Dermis microvascular lymphatic vessel endothelial cell (primary cell): ENCODE results near the gene CEP85. TPM values are rescaled to one million over a fixed set of nuclear protein-coding genes. Genes with fewer than 3 reads are reported as not detected.

Source experiments
- DNase-seq, 2 donors: peaks; one replicate each; pipeline versions ENCODE4 v3.0.0 to v3.0.0-alpha.2; 2010; ENCODE audit warnings: low read depth in 2 of 2
- total RNA-seq: library from RNA; depleted of rRNA; stranded (reverse); fragments of >200 nt; gene quantifications from 2 replicates; pipeline ENCODE4 v1.2.1, GENCODE V29; 2014

The CEP85 gene
- 5.3 and 6.7 TPM in 2 replicates for total RNA-seq

- peak; percentile 95 to 99 for DNase-seq
Observed at GRCh38 chr1:26233903-26234643, at the start of gene CEP85. TSS of gene CEP85 (plus strand) at chr1:26234200. CDS start at chr1:26239784, 5,584 bp downstream.

- no peak for DNase-seq
Observed at GRCh38 chr1:26184883-26185282, 49.1 kb upstream of the CEP85 start.

- DNase-seq: no peak
Observed at GRCh38 chr1:26187882-26188281, 46.1 kb upstream of the CEP85 start.

- DNase-seq: no peak
Observed at GRCh38 chr1:26188477-26188876, 45.5 kb upstream of the CEP85 start.

GRCh38 chr1:26189331-26189730, 44.7 kb upstream of the CEP85 start:
- DNase-seq: no peak

GRCh38 chr1:26189751-26190275, 44.2 kb upstream of the CEP85 start:
- no peak for DNase-seq

- DNase-seq: peak in 1 of 2 donors; percentile 17
Observed at GRCh38 chr1:26190373-26190987, 43.5 kb upstream of the CEP85 start, which contains the start of gene CATSPER4. TSS of gene CATSPER4 (plus strand) at chr1:26190602. CDS start at chr1:26190628, 26 bp downstream.

GRCh38 chr1:26191739-26192138, 42.3 kb upstream of the CEP85 start:
- DNase-seq: no peak

- no peak for DNase-seq
Observed at GRCh38 chr1:26195805-26196204, 38.2 kb upstream of the CEP85 start.

GRCh38 chr1:26197301-26197700, 36.7 kb upstream of the CEP85 start:
- DNase-seq: no peak

- no peak for DNase-seq
Observed at GRCh38 chr1:26197813-26198212, 36.2 kb upstream of the CEP85 start.

- DNase-seq: no peak
Observed at GRCh38 chr1:26200413-26200812, 33.6 kb upstream of the CEP85 start.

- DNase-seq: no peak
Observed at GRCh38 chr1:26203642-26204318, 30.2 kb upstream of the CEP85 start.

- DNase-seq: no peak
Observed at GRCh38 chr1:26210147-26210870, 23.7 kb upstream of the CEP85 start.

- no peak for DNase-seq
Observed at GRCh38 chr1:26212726-26213125, 21.3 kb upstream of the CEP85 start.

- no peak for DNase-seq
Observed at GRCh38 chr1:26213335-26213905, 20.6 kb upstream of the CEP85 start.

GRCh38 chr1:26215246-26215645, 18.8 kb upstream of the CEP85 start:
- no peak for DNase-seq

GRCh38 chr1:26218906-26219494, 15.0 kb upstream of the CEP85 start:
- no peak for DNase-seq

GRCh38 chr1:26220199-26220912, 13.6 kb upstream of the CEP85 start:
- no peak for DNase-seq

GRCh38 chr1:26221094-26221493, 12.9 kb upstream of the CEP85 start:
- DNase-seq: no peak
